WERI-Rb-1 (cell line): ENCODE measurements around the gene CFAP92.
A peak's percentile ranks its signal among the peaks of the same experiment; 100 is the strongest.

ENCODE experiments used
- DNase-seq: peaks from one replicate; pipeline ENCODE4 v3.0.0-alpha.2; 2020
- H3K27ac ChIP-seq: fragments of 250-450 bp; sonication (Bioruptor Pico); 2 replicates; pipeline ENCODE4 v1.5.1; 2020; ENCODE audit warnings: mild to moderate bottlenecking, moderate library complexity
- H3K27me3 ChIP-seq: fragments of 250-450 bp; sonication (Bioruptor Pico); 2 replicates; pipeline ENCODE4 v1.5.1; 2021; ENCODE audit warnings: mild to moderate bottlenecking, low read depth, moderate library complexity; ENCODE audit not compliant: insufficient read depth, severe bottlenecking
- H3K36me3 ChIP-seq: fragments of 250-450 bp; sonication (Bioruptor Pico); 2 replicates; pipeline ENCODE4 v1.5.1; 2020; ENCODE audit warnings: mild to moderate bottlenecking, moderate library complexity
- H3K4me3 ChIP-seq: 2 replicates; pipeline ENCODE4 v1.5.1; 2011; ENCODE audit warnings: low read depth, mild to moderate bottlenecking, control low read depth, low read length
- H3K9me3 ChIP-seq: fragments of 250-450 bp; sonication (Bioruptor Pico); 2 replicates; pipeline ENCODE4 v1.5.1; 2021; ENCODE audit warnings: mild to moderate bottlenecking, moderate library complexity; ENCODE audit not compliant: severe bottlenecking
- CTCF ChIP-seq: IDR thresholded peaks from 2 replicates; pipeline ENCODE4 v1.5.1; 2011; ENCODE audit warnings: low read depth, mild to moderate bottlenecking, control low read depth, inconsistent platforms, low read length

Gene CFAP92

GRCh38 chr3:129006864-129007263, 13.0 kb upstream of the CFAP92 start:
- Histone ChIP-seq H3K36me3 (no peaks in the 10 kb centered on the region), H3K27me3 (peaks cover 21% of the 10 kb centered on the region), H3K4me3 (no peak overlapping the region), H3K27ac (no peak overlapping the region), H3K9me3 (no peaks in the 10 kb centered on the region)
- no peak for TF ChIP-seq CTCF
- DNase-seq, result no peak

- no peak for DNase-seq
- no peak overlapping the region for H3K27ac ChIP-seq
- no peaks in the 10 kb centered on the region for H3K9me3 ChIP-seq
- TF ChIP-seq CTCF, result no peak
- H3K4me3 ChIP-seq, result no peak overlapping the region
- H3K27me3 ChIP-seq, result peaks cover 32% of the 10 kb centered on the region
- no peaks in the 10 kb centered on the region for H3K36me3 ChIP-seq
These were observed 11.8 kb upstream of the CFAP92 start for GRCh38 chr3:129005526-129006303.

- Histone ChIP-seq H3K36me3 (no peaks in the 10 kb centered on the region), H3K27me3 (peaks cover 38% of the 10 kb centered on the region), H3K4me3 (no peak overlapping the region), H3K27ac (no peak overlapping the region), H3K9me3 (no peaks in the 10 kb centered on the region)
- no peak for DNase-seq
- no peak for TF ChIP-seq CTCF
These were observed 10.9 kb upstream of the CFAP92 start for GRCh38 chr3:129004639-129005295.

- Histone ChIP-seq H3K9me3 (no peaks in the 10 kb centered on the region), H3K27me3 (peaks cover 38% of the 10 kb centered on the region), H3K27ac (no peak overlapping the region), H3K36me3 (no peaks in the 10 kb centered on the region), H3K4me3 (0 out of 2 replicates have a peak overlapping the region, but pooled peaks have one; percentile 0)
- TF ChIP-seq CTCF, result peak; percentile 63
- DNase-seq, result peak; percentile 64
These were observed 9.8 kb upstream of the CFAP92 start for GRCh38 chr3:129003578-129004112.

GRCh38 chr3:129002573-129003569, 9.0 kb upstream of the CFAP92 start:
- H3K4me3 ChIP-seq, result no peak overlapping the region
- TF ChIP-seq CTCF, result no peak
- DNase-seq, result no peak
- peaks cover 38% of the 10 kb centered on the region for H3K27me3 ChIP-seq
- no peaks in the 10 kb centered on the region for H3K36me3 ChIP-seq
- no peaks in the 10 kb centered on the region for H3K9me3 ChIP-seq
- H3K27ac ChIP-seq, result no peak overlapping the region
